Neural cell (in vitro differentiated cells): ENCODE measurements around the gene DIDO1. TPM values are rescaled to one million over a fixed set of nuclear protein-coding genes. Genes with fewer than 3 reads are reported as not detected.
A peak's percentile ranks its signal among the peaks of the same experiment; 100 is the strongest.

Experiments used
- H2AFZ ChIP-seq: fragments of 200-600, 300-800 bp; sonication (generic), shearing (Covaris generic); 2 replicates; pipeline ENCODE4 v1.6.0; 2014; ENCODE audit warnings: low read depth, mild to moderate bottlenecking, antibody characterized with exemption, low read length, moderate library complexity
- H3F3A ChIP-seq: fragments of 200-600 bp; shearing (Covaris generic); 2 replicates; pipeline ENCODE4 v1.6.1; 2016; ENCODE audit warnings: mild to moderate bottlenecking, moderate library complexity, mixed read lengths, antibody characterized with exemption, low read length; ENCODE audit not compliant: insufficient read depth, poor library complexity, severe bottlenecking
- H3K27ac ChIP-seq: fragments of 200-600, 300-800 bp; sonication (generic), shearing (Covaris generic); 2 replicates; pipeline ENCODE4 v1.5.1; 2014; ENCODE audit warnings: mild to moderate bottlenecking, low read length, moderate library complexity
- H3K27me3 ChIP-seq: fragments of 300-800, 200-600 bp; sonication (generic), shearing (Covaris generic); 2 replicates; pipeline ENCODE4 v1.6.0; 2014; ENCODE audit warnings: mild to moderate bottlenecking, low read depth, low read length, moderate library complexity; ENCODE audit not compliant: insufficient read depth
- H3K36me3 ChIP-seq: fragments of 300-800, 200-600 bp; sonication (generic), shearing (Covaris generic); 2 replicates; pipeline ENCODE4 v1.5.1; 2014; ENCODE audit warnings: mild to moderate bottlenecking, antibody characterized with exemption, low read length, moderate library complexity; ENCODE audit not compliant: insufficient read depth
- H3K4me2 ChIP-seq: fragments of 300-800, 200-600 bp; sonication (generic), shearing (Covaris generic); 2 replicates; pipeline ENCODE4 v1.6.0; 2014; ENCODE audit warnings: mild to moderate bottlenecking, low read length
- H3K4me3 ChIP-seq: fragments of 300-800, 200-600 bp; sonication (generic), shearing (Covaris generic); 2 replicates; pipeline ENCODE4 v1.5.1; 2014; ENCODE audit warnings: mild to moderate bottlenecking, low read length, moderate library complexity
- H3K79me2 ChIP-seq: fragments of 200-600 bp; shearing (Covaris generic); replicated peaks from 2 replicates; pipeline ENCODE4 v1.6.0; 2014; ENCODE audit warnings: mild to moderate bottlenecking, low read length, moderate library complexity; ENCODE audit not compliant: insufficient read depth
- H3K9ac ChIP-seq: fragments of 300-800, 200-600 bp; sonication (generic), shearing (Covaris generic); 2 replicates; pipeline ENCODE4 v1.6.1; 2016; ENCODE audit warnings: mild to moderate bottlenecking, low read length, mixed read lengths
- H3K9me2 ChIP-seq: fragments of 200-600 bp; shearing (Covaris generic); 2 replicates; pipeline ENCODE4 v1.6.1; 2016; ENCODE audit warnings: mild to moderate bottlenecking, low read length, mixed read lengths; ENCODE audit not compliant: insufficient read depth
- H3K9me3 ChIP-seq: fragments of 200-600, 300-800 bp; sonication (generic), shearing (Covaris generic); 2 replicates; pipeline ENCODE4 v1.6.1; 2016; ENCODE audit warnings: mild to moderate bottlenecking, mixed run types, low read length, moderate library complexity, mixed read lengths
- H4K20me1 ChIP-seq: fragments of 200-600 bp; shearing (Covaris generic); 2 replicates; pipeline ENCODE4 v1.6.1; 2016; ENCODE audit warnings: mild to moderate bottlenecking, mixed run types; ENCODE audit not compliant: insufficient read depth
- CTCF ChIP-seq: fragments of 450-650 bp; IDR thresholded peaks from 2 replicates; pipeline ENCODE4 v1.5.1; 2014; ENCODE audit warnings: antibody characterized with exemption, mild to moderate bottlenecking, moderate library complexity; ENCODE audit not compliant: poor library complexity, severe bottlenecking
- EP300 ChIP-seq: fragments of 450-650 bp; conservative IDR thresholded peaks from 2 replicates; pipeline ENCODE4 v1.6.1; 2014; ENCODE audit warnings: antibody characterized with exemption, mild to moderate bottlenecking, moderate library complexity; ENCODE audit not compliant: poor library complexity, severe bottlenecking
- MXI1 ChIP-seq: fragments of 450-650 bp; conservative IDR thresholded peaks from 2 replicates; pipeline ENCODE4 v1.6.1; 2014; ENCODE audit warnings: antibody characterized with exemption, mild to moderate bottlenecking; ENCODE audit not compliant: poor library complexity, severe bottlenecking
- POLR2AphosphoS5 ChIP-seq: IDR thresholded peaks from 2 replicates; pipeline ENCODE4 v1.6.1; 2012
- RAD21 ChIP-seq: fragments of 450-650 bp; conservative IDR thresholded peaks from 2 replicates; pipeline ENCODE4 v1.6.1; 2014; ENCODE audit warnings: antibody characterized with exemption, mild to moderate bottlenecking, moderate library complexity
- REST ChIP-seq: IDR thresholded peaks from 2 replicates; pipeline ENCODE4 v1.6.1; 2012; ENCODE audit warnings: borderline replicate concordance
- SMC3 ChIP-seq: fragments of 450-650 bp; conservative IDR thresholded peaks from 2 replicates; pipeline ENCODE4 v1.6.1; 2014; ENCODE audit warnings: antibody characterized with exemption, mild to moderate bottlenecking, moderate library complexity; ENCODE audit not compliant: poor library complexity
- TAF1 ChIP-seq: IDR thresholded peaks from 2 replicates; pipeline ENCODE4 v1.6.1; 2012; ENCODE audit warnings: low read depth
- polyA plus RNA-seq: library from polyadenylated mRNA; depleted of rRNA; stranded (reverse); fragments of >200 nt; gene quantifications from 2 replicates; pipeline ENCODE4 v1.2.3, GENCODE V29; 2014

Gene DIDO1
- polyA plus RNA-seq, 1 donor from 2014 or later: 42.8 TPM

- no peaks in the 10 kb centered on the region for H3K9me2 ChIP-seq
- TF ChIP-seq SMC3: no peak
- TF ChIP-seq MXI1: no peak
- no peak for TF ChIP-seq REST
- no peak for TF ChIP-seq TAF1
- TF ChIP-seq POLR2AphosphoS5: no peak
- TF ChIP-seq EP300: no peak
- TF ChIP-seq CTCF: no peak
- H4K20me1 ChIP-seq: no peaks in the 10 kb centered on the region
- H2AFZ ChIP-seq: no peak overlapping the region
- no peaks in the 10 kb centered on the region for H3F3A ChIP-seq
- peak overlapping the region; percentile 52 for H3K4me3 ChIP-seq
- H3K9ac ChIP-seq: peak overlapping the region; percentile 29
- no peaks in the 10 kb centered on the region for H3K79me2 ChIP-seq
- no peak overlapping the region for H3K27ac ChIP-seq
- H3K4me2 ChIP-seq: no peak overlapping the region
- H3K27me3 ChIP-seq: peaks cover 22% of the 10 kb centered on the region
- no peaks in the 10 kb centered on the region for H3K9me3 ChIP-seq
- no peaks in the 10 kb centered on the region for H3K36me3 ChIP-seq
Observed at GRCh38 chr20:62972845-62973745, 46.8 kb upstream of the DIDO1 start.

GRCh38 chr20:62971950-62972844 is 45.9 kb upstream of the DIDO1 start:
- H2AFZ ChIP-seq: no peak overlapping the region
- peak overlapping the region; percentile 29 for H3K9ac ChIP-seq
- H3K79me2 ChIP-seq: no peaks in the 10 kb centered on the region
- no peak overlapping the region for H3K4me2 ChIP-seq
- H3K36me3 ChIP-seq: no peaks in the 10 kb centered on the region
- peak overlapping the region; percentile 52 for H3K4me3 ChIP-seq
- no peaks in the 10 kb centered on the region for H3K9me2 ChIP-seq
- peaks cover 22% of the 10 kb centered on the region for H3K27me3 ChIP-seq
- no peak for TF ChIP-seq EP300
- peak; percentile 27 for TF ChIP-seq POLR2AphosphoS5
- TF ChIP-seq SMC3: peak; percentile 97
- TF ChIP-seq MXI1: peak; percentile 51
- TF ChIP-seq RAD21: peak; percentile 99
- peak; percentile 97 for TF ChIP-seq CTCF
- no peaks in the 10 kb centered on the region for H3K9me3 ChIP-seq
- no peaks in the 10 kb centered on the region for H3F3A ChIP-seq
- no peak overlapping the region for H3K27ac ChIP-seq
- no peaks in the 10 kb centered on the region for H4K20me1 ChIP-seq
